HepG2 (cell line): ENCODE results near the gene APBB2. TPM values are rescaled to one million over a fixed set of nuclear protein-coding genes. Genes with fewer than 3 reads are reported as not detected.
A peak's percentile ranks its signal among the peaks of the same experiment; 100 is the strongest.

ENCODE experiments used
- ATAC-seq: fragments of 200-7000 bp; cut with Tn5 transposase; 3 replicates; pipeline ENCODE4 v1.9.1; 2020; ENCODE audit warnings: mild to moderate bottlenecking, moderate library complexity
- BruUV-seq: library from RNA; stranded (reverse); fragments of 400-500 nt; replicated peaks from 2 replicates; lab custom pipeline; 2021; lab: Mats Ljungman, UMichigan
- CTCF ChIA-PET: fragments of 300-600 bp; formaldehyde crosslinking; extraction: SDS; loops from one replicate; lab custom pipeline; 2021; ENCODE audit warnings: low total read pairs, inconsistent platforms, low intra/inter-chr PET ratio; lab: Yijun Ruan, JAX
- POLR2A ChIA-PET: fragments of 350-600 bp; sonication (Branson Sonifier 250); formaldehyde crosslinking; loops from one replicate; lab custom pipeline; 2020; ENCODE audit warnings: antibody characterized with exemption, inconsistent platforms; lab: Yijun Ruan, JAX
- DNase-seq: peaks from one replicate; pipeline ENCODE4 v3.0.0-alpha.2; 2015; ENCODE audit warnings: low spot score
- FAIRE-seq: peaks from 3 replicates; lab custom pipeline; 2011; peaks lifted over from hg19 to GRCh38; lab: Jason Lieb, UNC
- H2AFZ ChIP-seq: one replicate; pipeline ENCODE4 v1.6.1; 2011; ENCODE audit warnings: low read length, inconsistent platforms
- H3K27ac ChIP-seq: fragments of 300-600 bp; 3 replicates; pipeline ENCODE4 v1.8.0; 2011; ENCODE audit warnings: mixed run types, mild to moderate bottlenecking, mixed read lengths, low read length, inconsistent platforms; ENCODE audit not compliant: insufficient read depth; ENCODE audit errors: extremely low read length
- H3K27me3 ChIP-seq, 2 experiments: fragments of 200-600 bp in 1 of 2; 2 replicates in 1 of 2; 3 replicates in 1 of 2; pipeline versions ENCODE4 v1.6.0 to v1.8.0; 2011; ENCODE audit warnings: low read length in 2 of 2, mild to moderate bottlenecking in 2 of 2, moderate library complexity in 2 of 2, inconsistent platforms in 1 of 2; ENCODE audit not compliant: insufficient read depth in 2 of 2, control insufficient read depth in 1 of 2
- H3K36me3 ChIP-seq, 2 experiments: fragments of 200-600 bp in 1 of 2; replicated peaks in 1 of 2; 2 replicates in 1 of 2; 3 replicates in 1 of 2; pipeline versions ENCODE4 v1.5.1 to v1.8.0; 2011; ENCODE audit warnings: low read length in 2 of 2, inconsistent platforms in 1 of 2; ENCODE audit not compliant: insufficient read depth in 2 of 2, control insufficient read depth in 1 of 2
- H3K4me1 ChIP-seq: 2 replicates; pipeline ENCODE4 v1.5.1; 2012; ENCODE audit warnings: low read length, inconsistent platforms; ENCODE audit not compliant: insufficient read depth
- H3K4me2 ChIP-seq: 2 replicates; pipeline ENCODE4 v1.6.0; 2011; ENCODE audit warnings: low read depth, low read length, inconsistent platforms
- H3K4me3 ChIP-seq, 3 experiments: fragments of 200-600 bp in 1 of 3; sonication (generic), shearing (Covaris generic) in 1 of 3; replicated peaks in 1 of 3; 2 replicates each; pipeline ENCODE4 v1.5.1; 2011 to 2016; ENCODE audit warnings: low read length in 3 of 3, inconsistent platforms in 2 of 3, low read depth in 2 of 3, mild to moderate bottlenecking in 2 of 3, control low read depth in 1 of 3, mixed read lengths in 1 of 3; ENCODE audit not compliant: insufficient read depth in 1 of 3
- H3K79me2 ChIP-seq: one replicate; pipeline ENCODE4 v1.6.1; 2011; ENCODE audit warnings: low read length, inconsistent platforms; ENCODE audit not compliant: insufficient read depth
- H3K9ac ChIP-seq: 2 replicates; pipeline ENCODE4 v1.6.0; 2011; ENCODE audit warnings: mild to moderate bottlenecking, low read depth, low read length, inconsistent platforms; ENCODE audit not compliant: insufficient read depth
- H3K9me3 ChIP-seq: 2 replicates; pipeline ENCODE4 v1.5.1; 2012; ENCODE audit warnings: mild to moderate bottlenecking, low read length
- H4K20me1 ChIP-seq: 2 replicates; pipeline ENCODE4 v1.6.0; 2011; ENCODE audit warnings: inconsistent platforms, mild to moderate bottlenecking, low read length, moderate library complexity; ENCODE audit not compliant: insufficient read depth
- BCL6 ChIP-seq: IDR thresholded peaks from 2 replicates; pipeline ENCODE4 v1.6.1; 2016; ENCODE audit warnings: missing genetic modification reagents, missing compliant biosample characterization
- GRHL1 ChIP-seq: sonication (generic); formaldehyde crosslinking; conservative IDR thresholded peaks from 2 replicates; pipeline ENCODE4 v1.8.0; 2022; ENCODE audit warnings: missing genetic modification reagents
- MAFF ChIP-seq: IDR thresholded peaks from 2 replicates; pipeline ENCODE4 v1.6.1; 2011; ENCODE audit warnings: low read depth, low read length, improper control_type of control experiment
- NFYB ChIP-seq: sonication (generic); formaldehyde crosslinking; IDR thresholded peaks from 2 replicates; pipeline ENCODE4 v1.4.0; 2020; ENCODE audit warnings: missing genetic modification reagents
- NFYC ChIP-seq: IDR thresholded peaks from 2 replicates; pipeline ENCODE4 v1.6.1; 2016; ENCODE audit warnings: missing genetic modification reagents, missing compliant biosample characterization
- PBX2 ChIP-seq: IDR thresholded peaks from 2 replicates; pipeline ENCODE4 v1.6.1; 2016; ENCODE audit warnings: control low read depth
- WGBS: methylation state at CpG from one replicate; pipeline ENCODE4 v1.1.6; 2017; ENCODE audit warnings: low lambda C conversion rate; 5-methylcytosine and 5-hydroxymethylcytosine counted together
- in situ Hi-C: cut with HindIII; loops from 2 replicates; pipeline ENCODE4 v1.10.0; 2017; ENCODE audit warnings: low pct_unique_long_range_greater_than_20kb; ENCODE audit not compliant: extremely low pct_ligation_motif_present
- intact Hi-C: fragments of 100-400 bp; cut with micrococcal nuclease; formaldehyde crosslinking; loops from one replicate; pipeline ENCODE4 v1.10.0; 2022; ENCODE audit not compliant: unreplicated experiment
- polyA plus RNA-seq, 8 experiments: library from polyadenylated mRNA; depleted of rRNA in 3 of 8; stranded (reverse) in 7 of 8; unstranded in 1 of 8; fragments of >200 nt; fragmentation: Illumina TruSeq in 4 of 8; extraction: Trizol in 4 of 8; gene quantifications; 2 replicates each; pipeline versions ENCODE4 v1.2.1 to v1.2.3, GENCODE V29; 2011 to 2016; ENCODE audit warnings: low read depth in 4 of 8, missing spikeins in 1 of 8, mixed read lengths in 1 of 8; ENCODE audit not compliant: insufficient read depth in 1 of 8
- total RNA-seq, 5 experiments: library from RNA; depleted of rRNA; stranded (reverse); fragments of >200 nt; fragmentation: Illumina TruSeq; extraction: Trizol; gene quantifications; 2 replicates each; pipeline ENCODE4 v1.2.3, GENCODE V29; 2016; ENCODE audit warnings: low read depth in 1 of 5

Gene APBB2
- total and polyA plus RNA-seq, 2 of the 13 experiments (the other 11 are each of a cell fraction or from before 2014, with no cell fraction given): 11.7 to 17.0 TPM

GRCh38 chr4:41209187-41209586 is 5.2 kb downstream of the APBB2 start:
- Histone ChIP-seq H4K20me1 (no peaks in the 10 kb centered on the region), H3K4me3 (no peak overlapping the region), H3K9ac (no peak overlapping the region), H3K36me3 (no peaks in the 10 kb centered on the region), H3K27me3 (no peaks in the 10 kb centered on the region; a peak in 1 of 5 replicates), H3K4me1 (peaks cover 61% of the 10 kb centered on the region), H2AFZ (no peak overlapping the region), H3K27ac (no peak overlapping the region), H3K9me3 (no peaks in the 10 kb centered on the region), H3K79me2 (peaks cover 85% of the 10 kb centered on the region), H3K4me2 (peak overlapping the region; percentile 52; the same call in 1 of the 2 replicates)
- FAIRE-seq (no peak), ATAC-seq (no peak), DNase-seq (no peak)
- intact Hi-C loops: no loop called here
- in situ Hi-C loops: no loop called here
- ChIA-PET CTCF (no interaction called here), POLR2A (no interaction called here)
- TF ChIP-seq NFYC (CRISPR knock-in tag): peak; percentile 73
- TF ChIP-seq NFYB (CRISPR knock-in tag): peak; percentile 69
- TF ChIP-seq GRHL1 (CRISPR knock-in tag): no peak
- peak; percentile 43; the same call in 1 of the 2 replicates for TF ChIP-seq PBX2 (CRISPR knock-in tag)
- BruUV-seq: no TSS peak
- 85% methylated on average over 5 of the region's 5 CpGs for WGBS

GRCh38 chr4:41207291-41207831 is 7.0 kb downstream of the APBB2 start:
- H3K4me3 ChIP-seq: no peak overlapping the region
- peaks cover 58% of the 10 kb centered on the region for H3K4me1 ChIP-seq
- no TSS peak for BruUV-seq
- H3K9ac ChIP-seq: no peak overlapping the region
- no peak for ATAC-seq
- intact Hi-C loops (no loop called here), in situ Hi-C loops (no loop called here)
- ChIA-PET POLR2A (no interaction called here), CTCF (no interaction called here)
- no peak overlapping the region for H2AFZ ChIP-seq
- H3K27me3 ChIP-seq: no peaks in the 10 kb centered on the region
- no peak overlapping the region for H3K4me2 ChIP-seq
- no peak overlapping the region for H3K27ac ChIP-seq
- H3K79me2 ChIP-seq: peaks cover 90% of the 10 kb centered on the region
- no peaks in the 10 kb centered on the region for H3K36me3 ChIP-seq
- no peak for DNase-seq
- FAIRE-seq: no peak
- H3K9me3 ChIP-seq: no peaks in the 10 kb centered on the region
- no peaks in the 10 kb centered on the region for H4K20me1 ChIP-seq
- TF ChIP-seq MAFF (no peak), BCL6 (peak; percentile 55; the same call in 1 of the 2 replicates)
- TF ChIP-seq, all 625 proteins: peak for 1
